Smooth muscle cell of the pulmonary artery (primary cell): ENCODE measurements around the gene VPS36. TPM values are rescaled to one million over a fixed set of nuclear protein-coding genes. Genes with fewer than 3 reads are reported as not detected.

Source experiments
- total RNA-seq: library from RNA; depleted of rRNA; stranded (reverse); fragments of >200 nt; gene quantifications from 2 replicates; pipeline ENCODE4 v1.2.3, GENCODE V29; 2014

VPS36 gene
- total RNA-seq, result 22.2 and 26.9 TPM in 2 replicates

GRCh38 chr13:52450012-52450792 lies at the start of gene VPS36:
Gene VPS36, minus strand, starts transcription at chr13:52450634. Its CDS starts 40 bp downstream, at chr13:52450594.

DNA sequence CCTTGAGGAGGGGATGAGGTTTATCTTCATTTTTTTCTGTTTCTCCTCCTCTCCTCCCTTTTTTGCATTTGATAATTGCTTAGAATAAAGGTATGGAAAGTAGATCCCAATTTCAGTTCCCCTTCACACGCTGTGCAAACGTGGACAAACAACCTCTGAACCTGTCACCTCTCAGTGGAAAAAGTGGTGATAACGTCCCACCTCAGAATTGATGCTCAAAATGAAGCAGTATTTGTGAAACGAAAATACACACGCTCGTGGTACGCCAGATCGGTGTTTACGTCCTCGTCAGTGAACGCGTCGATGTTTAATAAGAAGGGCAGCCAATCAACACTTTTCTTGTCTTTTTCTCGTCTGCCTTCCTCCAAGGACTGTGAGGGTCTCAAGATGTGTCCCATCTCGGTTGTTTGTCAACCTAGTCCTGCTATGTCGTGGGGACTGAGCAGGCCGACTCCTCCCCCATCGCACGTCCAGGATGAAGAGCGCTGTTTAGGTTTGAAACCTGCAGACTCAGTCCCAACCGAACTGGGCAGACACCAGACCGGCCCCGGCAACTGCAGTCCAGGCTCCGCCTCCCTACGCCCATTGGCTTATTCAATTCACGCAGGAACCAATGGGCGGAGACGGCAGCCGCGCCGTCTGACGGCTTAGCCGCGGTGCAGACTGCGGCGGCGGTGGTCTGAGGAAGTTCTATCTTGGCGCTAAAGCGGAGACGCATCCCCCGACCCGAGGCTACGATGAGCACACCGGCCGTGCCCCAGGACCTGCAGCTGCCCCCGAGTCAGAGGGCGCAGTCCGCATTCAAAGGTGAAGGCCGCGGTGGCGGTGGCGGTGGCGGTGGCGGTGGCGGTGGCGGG lies 4.6 kb upstream of the VPS36 start, which contains the start of gene CKAP2:
Gene CKAP2, plus strand, starts transcription at position 659 of the 857 bp plus-strand sequence. Its CDS starts 79 bp downstream, at position 738.

GRCh38 chr13:52405767-52406494 lies 44.5 kb downstream of the VPS36 start, which contains the start of gene THSD1:
Gene THSD1, minus strand, starts transcription at chr13:52406172. Its CDS starts 3,572 bp downstream, at chr13:52402600.

Other genes with a start within 250 kb of the VPS36 start
- gene THSD1, start 44.5 kb downstream of the VPS36 start, total RNA-seq, result 3.9 and 8.8 TPM in 2 replicates
- 9.4 and 19.4 TPM in 2 replicates for gene CKAP2, start 4.8 kb upstream of the VPS36 start, total RNA-seq
- gene HNRNPA1L2, start 191.8 kb upstream of the VPS36 start, total RNA-seq, result 2.2 and 3.1 TPM in 2 replicates
- gene SUGT1, start 202.2 kb upstream of the VPS36 start, total RNA-seq, result 45.1 and 50.2 TPM in 2 replicates